ENCODE results near the gene SCMH1. TPM values are rescaled to one million over a fixed set of nuclear protein-coding genes. Genes with fewer than 3 reads are reported as not detected.

SCMH1 gene
- total RNA-seq, 1 experiment from 2014 or later, result 42.7 TPM

DNA sequence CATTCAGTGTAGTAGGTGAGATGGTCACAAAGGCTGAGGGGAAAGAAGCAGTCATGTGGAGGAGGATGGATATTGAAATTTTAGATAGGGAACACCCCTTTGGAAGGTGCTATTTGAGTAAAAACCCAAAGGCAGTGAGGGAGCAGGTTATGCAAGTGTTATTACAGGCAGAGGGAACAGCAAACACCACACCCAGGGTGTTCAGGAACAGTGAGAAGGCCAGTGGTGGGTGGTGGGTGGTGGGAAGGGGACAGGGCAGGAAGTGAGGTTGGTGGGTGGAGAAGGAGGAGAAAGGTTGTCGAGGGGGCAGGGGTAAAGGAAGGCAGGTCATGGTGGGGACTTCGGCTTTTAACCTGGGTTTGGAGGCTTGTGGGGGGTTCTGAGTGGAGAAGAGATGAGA lies 39.2 kb upstream of the SCMH1 start:
- ChIA-PET CTCF (interaction anchor here (0.7 kb wide), 1 partner anchor 142 kb away, joined by 4 read pairs; no protein-coding TSS in a partner anchor), POLR2A (no interaction called here)
- BruUV-seq (replicated peaks), result no TSS peak
- DNase-seq (ENCODE audit: low read depth, low spot score) (no peak), ATAC-seq (no peak)
- H3K27me3 ChIP-seq (ENCODE audit: control insufficient read depth, insufficient read depth, low read length), result peaks cover 8% of the 10 kb centered on the region
- no peaks in the 10 kb centered on the region for H3K4me1 ChIP-seq (ENCODE audit: control insufficient read depth, insufficient read depth, low read length)
- H3K9me3 ChIP-seq (ENCODE audit: control insufficient read depth, insufficient read depth, low read depth, low read length), result no peaks in the 10 kb centered on the region
- no peaks in the 10 kb centered on the region for H3K36me3 ChIP-seq (ENCODE audit: control insufficient read depth, insufficient read depth, low read length)
- no peak for TF ChIP-seq CTCF (IDR thresholded peaks at IDR 0.05)
- no peak for TF ChIP-seq TCF7L2 (IDR thresholded peaks at IDR 0.05; ENCODE audit: low read depth, low read length)
- TF ChIP-seq, protein P1, sequence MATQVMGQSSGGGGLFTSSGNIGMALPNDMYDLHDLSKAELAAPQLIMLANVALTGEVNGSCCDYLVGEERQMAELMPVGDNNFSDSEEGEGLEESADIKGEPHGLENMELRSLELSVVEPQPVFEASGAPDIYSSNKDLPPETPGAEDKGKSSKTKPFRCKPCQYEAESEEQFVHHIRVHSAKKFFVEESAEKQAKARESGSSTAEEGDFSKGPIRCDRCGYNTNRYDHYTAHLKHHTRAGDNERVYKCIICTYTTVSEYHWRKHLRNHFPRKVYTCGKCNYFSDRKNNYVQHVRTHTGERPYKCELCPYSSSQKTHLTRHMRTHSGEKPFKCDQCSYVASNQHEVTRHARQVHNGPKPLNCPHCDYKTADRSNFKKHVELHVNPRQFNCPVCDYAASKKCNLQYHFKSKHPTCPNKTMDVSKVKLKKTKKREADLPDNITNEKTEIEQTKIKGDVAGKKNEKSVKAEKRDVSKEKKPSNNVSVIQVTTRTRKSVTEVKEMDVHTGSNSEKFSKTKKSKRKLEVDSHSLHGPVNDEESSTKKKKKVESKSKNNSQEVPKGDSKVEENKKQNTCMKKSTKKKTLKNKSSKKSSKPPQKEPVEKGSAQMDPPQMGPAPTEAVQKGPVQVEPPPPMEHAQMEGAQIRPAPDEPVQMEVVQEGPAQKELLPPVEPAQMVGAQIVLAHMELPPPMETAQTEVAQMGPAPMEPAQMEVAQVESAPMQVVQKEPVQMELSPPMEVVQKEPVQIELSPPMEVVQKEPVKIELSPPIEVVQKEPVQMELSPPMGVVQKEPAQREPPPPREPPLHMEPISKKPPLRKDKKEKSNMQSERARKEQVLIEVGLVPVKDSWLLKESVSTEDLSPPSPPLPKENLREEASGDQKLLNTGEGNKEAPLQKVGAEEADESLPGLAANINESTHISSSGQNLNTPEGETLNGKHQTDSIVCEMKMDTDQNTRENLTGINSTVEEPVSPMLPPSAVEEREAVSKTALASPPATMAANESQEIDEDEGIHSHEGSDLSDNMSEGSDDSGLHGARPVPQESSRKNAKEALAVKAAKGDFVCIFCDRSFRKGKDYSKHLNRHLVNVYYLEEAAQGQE (IDR thresholded peaks at IDR 0.05; ENCODE audit: insufficient read depth in 1 of 2, low read depth in 2 of 2, low read length in 1 of 2), result no peak
- TF ChIP-seq POLR2AphosphoS5 (IDR thresholded peaks at IDR 0.05; ENCODE audit: low read depth, low read length), result no peak
- intact Hi-C loops (cut with micrococcal nuclease; ENCODE audit: unreplicated experiment) (loop anchor here (5.0 kb wide), 2 partner anchors 136 to 151 kb away; no protein-coding TSS in a partner anchor), in situ Hi-C loops (cut with HindIII; ENCODE audit: low pct_unique_long_range_greater_than_20kb, low sequenced_read_pairs) (no loop called here)
- no peak overlapping the region for H3K4me3 ChIP-seq (ENCODE audit: low read depth in 2 of 2, low read length in 2 of 2)
- H3K27ac ChIP-seq (ENCODE audit: low read length), result no peak overlapping the region

DNA sequence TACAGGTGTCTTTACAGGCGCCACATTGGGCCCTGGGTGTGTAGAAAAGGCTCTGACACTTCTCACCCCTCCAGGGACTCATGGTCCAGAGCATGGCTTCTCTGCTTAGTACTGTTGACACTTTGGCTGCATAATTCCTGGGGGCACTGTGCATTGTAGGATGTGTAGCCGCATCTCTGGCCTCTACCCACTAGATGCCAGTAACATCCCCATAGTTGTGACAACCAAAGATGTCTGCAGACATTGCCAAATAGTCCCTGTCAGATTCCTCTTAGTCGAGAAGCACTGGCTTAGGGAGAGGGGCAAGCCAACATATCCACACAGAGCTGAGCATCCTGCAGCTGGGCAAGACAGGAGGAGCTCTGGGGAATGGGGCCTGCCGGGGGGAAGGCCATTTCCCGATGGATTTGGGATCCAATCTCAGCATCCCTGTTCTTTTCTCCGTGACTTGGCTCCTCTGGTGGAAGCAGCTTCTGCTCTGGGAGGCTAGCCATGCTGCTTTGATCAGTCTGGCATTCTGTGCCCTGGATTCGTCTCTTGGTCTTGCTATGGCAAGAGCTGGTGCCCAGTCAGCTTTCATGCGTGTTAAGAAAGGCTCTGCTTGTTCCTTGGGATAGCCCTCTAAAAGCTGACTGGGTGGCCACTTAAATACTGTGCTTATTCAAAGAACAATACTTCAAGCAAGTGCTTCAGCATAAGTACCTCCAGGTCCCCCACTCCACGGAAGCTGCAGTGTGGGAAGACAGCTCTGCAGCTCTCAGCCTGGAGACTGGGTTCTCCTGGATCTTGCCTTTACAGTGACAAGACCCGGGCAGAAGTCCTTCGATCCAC lies 38.3 kb upstream of the SCMH1 start:
- intact Hi-C loops (cut with micrococcal nuclease; ENCODE audit: unreplicated experiment), result loop anchor here (5.0 kb wide), 2 partner anchors 137 to 152 kb away; no protein-coding TSS in a partner anchor
- CTCF ChIA-PET, result interaction anchor here (0.7 kb wide), 1 partner anchor 143 kb away, joined by 4 read pairs; no protein-coding TSS in a partner anchor
- H3K27me3 ChIP-seq (ENCODE audit: control insufficient read depth, insufficient read depth, low read length), result peaks cover 8% of the 10 kb centered on the region

More for the DNA sequence above, 38.3 kb upstream of the SCMH1 start:
- Histone ChIP-seq H3K27ac (ENCODE audit: low read length) (no peak overlapping the region), H3K9me3 (ENCODE audit: control insufficient read depth, insufficient read depth, low read depth, low read length) (no peaks in the 10 kb centered on the region), H3K4me3 (ENCODE audit: low read depth in 2 of 2, low read length in 2 of 2) (no peak overlapping the region), H3K4me1 (ENCODE audit: control insufficient read depth, insufficient read depth, low read length) (no peaks in the 10 kb centered on the region), H3K36me3 (ENCODE audit: control insufficient read depth, insufficient read depth, low read length) (no peaks in the 10 kb centered on the region)
- ATAC-seq (no peak), DNase-seq (ENCODE audit: low read depth, low spot score) (no peak)
- in situ Hi-C loops (cut with HindIII; ENCODE audit: low pct_unique_long_range_greater_than_20kb, low sequenced_read_pairs), result no loop called here
- POLR2A ChIA-PET, result no interaction called here
- no TSS peak for BruUV-seq (replicated peaks)
- TF ChIP-seq SIN3A (IDR thresholded peaks at IDR 0.05; ENCODE audit: borderline replicate concordance, insufficient read depth, low read depth, low read length) (no peak), TCF7L2 (IDR thresholded peaks at IDR 0.05; ENCODE audit: low read depth, low read length) (no peak), POLR2AphosphoS5 (IDR thresholded peaks at IDR 0.05; ENCODE audit: low read depth, low read length) (no peak), CTCF (IDR thresholded peaks at IDR 0.05) (no peak)
- TF ChIP-seq, protein P1 (IDR thresholded peaks at IDR 0.05; ENCODE audit: insufficient read depth in 1 of 2, low read depth in 2 of 2, low read length in 1 of 2), result no peak

All from Panc1 (cell line).